Stimulated activated CD4-positive, alpha-beta T cell treated with anti-CD3 and anti-CD28 coated beads, Interleukin-1b, Interleukin-23, amount 100 ng/mL, for 1 hour (primary cell): ENCODE results near the gene ATP5IF1.

Source experiments
- DNase-seq, 2 donors: peaks; one replicate each; pipeline ENCODE4 v3.0.0-alpha.2; 2020; ENCODE audit warnings: low read depth in 2 of 2

ATP5IF1 gene

GRCh38 chr1:28235755-28236655 is at the start of gene ATP5IF1:
Gene ATP5IF1, plus strand, starts transcription at chr1:28236124. Its CDS starts 60 bp downstream, at chr1:28236184.
- DNase-seq = peak; percentile 80 to 84

GRCh38 chr1:28190337-28190979 is 45.5 kb upstream of the ATP5IF1 start:
- DNase-seq = no peak

- DNase-seq = no peak
These were observed 44.8 kb upstream of the ATP5IF1 start for GRCh38 chr1:28190996-28191645.

GRCh38 chr1:28193701-28194161 is 42.2 kb upstream of the ATP5IF1 start:
- DNase-seq = no peak

- DNase-seq = no peak
These were observed 41.4 kb upstream of the ATP5IF1 start for GRCh38 chr1:28194326-28195035.

- DNase-seq = no peak
These were observed 40.1 kb upstream of the ATP5IF1 start for GRCh38 chr1:28195780-28196179.

GRCh38 chr1:28196330-28196729 is 39.6 kb upstream of the ATP5IF1 start:
- no peak for DNase-seq

GRCh38 chr1:28197682-28198415 is 38.1 kb upstream of the ATP5IF1 start:
- no peak for DNase-seq

GRCh38 chr1:28199328-28200233 is 36.3 kb upstream of the ATP5IF1 start:
- DNase-seq = peak in 1 of 2 donors; percentile 5

GRCh38 chr1:28200234-28200873 is 35.6 kb upstream of the ATP5IF1 start:
- DNase-seq = no peak

- no peak for DNase-seq
These were observed 30.7 kb upstream of the ATP5IF1 start for GRCh38 chr1:28205243-28205642.

GRCh38 chr1:28208818-28209441 is 27.0 kb upstream of the ATP5IF1 start:
- DNase-seq = peak; percentile 18 to 23

GRCh38 chr1:28209700-28210099 is 26.2 kb upstream of the ATP5IF1 start:
- no peak for DNase-seq

- DNase-seq = no peak
These were observed 22.6 kb upstream of the ATP5IF1 start for GRCh38 chr1:28213315-28213714.

GRCh38 chr1:28229089-28229488 is 6.8 kb upstream of the ATP5IF1 start:
- no peak for DNase-seq

GRCh38 chr1:28229996-28230395 is 5.9 kb upstream of the ATP5IF1 start:
- DNase-seq = no peak

- DNase-seq = peak; percentile 87 to 88
These were observed 3.2 kb upstream of the ATP5IF1 start, which contains the start of gene DNAJC8 for GRCh38 chr1:28232558-28233263. Gene DNAJC8, minus strand, starts transcription at chr1:28233029. Its CDS starts 31 bp downstream, at chr1:28232998.

- no peak for DNase-seq
These were observed 2.7 kb upstream of the ATP5IF1 start for GRCh38 chr1:28233264-28233606.
